ENCODE measurements around the gene CHST15. TPM values are rescaled to one million over a fixed set of nuclear protein-coding genes. Genes with fewer than 3 reads are reported as not detected.

CHST15 gene
- total RNA-seq, 8 experiments from 2014 or later: 0.31 to 26.5 (median 15.6) TPM; not detected in 1

DNA sequence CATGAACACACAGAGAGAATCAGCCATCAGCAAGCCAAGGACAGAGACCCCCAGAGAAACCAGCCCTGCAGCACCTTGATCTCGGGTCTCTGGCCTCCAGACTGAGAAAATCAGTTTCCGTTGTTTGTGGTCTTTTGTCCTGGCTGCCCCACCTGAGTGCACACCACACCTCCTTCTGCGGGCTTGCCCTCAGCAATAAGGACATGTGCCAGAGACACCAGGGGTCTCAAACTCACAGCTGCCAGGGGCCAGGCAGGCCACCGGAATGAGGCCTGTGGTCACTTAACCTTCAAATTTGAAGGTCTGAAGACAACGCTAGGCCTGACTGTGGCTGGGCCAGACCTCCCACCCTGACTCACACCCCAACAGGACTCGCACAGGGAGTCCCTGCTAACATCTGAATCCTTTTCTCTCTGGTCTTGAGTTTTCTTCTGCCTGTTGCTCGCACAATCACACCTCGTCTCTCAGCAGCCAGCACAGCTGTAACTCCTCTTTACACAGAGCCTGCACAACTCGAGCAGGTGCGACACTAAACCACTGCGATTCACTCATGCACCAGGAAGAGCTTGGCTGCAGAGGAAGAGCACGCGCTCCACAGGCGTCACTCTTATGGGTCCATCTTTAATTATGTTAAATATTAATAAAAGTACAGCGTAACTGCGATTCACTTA, 86.2 kb downstream of the CHST15 start:
- H3K4me1 ChIP-seq (replicated peaks in 1 of 2): peaks cover 41 to 42% of the 10 kb centered on the region in 2 donors
- no peak for ATAC-seq (replicated peaks in 6 of 8)
- WGBS, 10 experiments: 59 to 100% (median 93%) methylated on average over 1 to 13 of the region's 16 CpGs
- in situ Hi-C loops (cut with MboI; ENCODE audit: low pct_unique_long_range_greater_than_20kb in 2 of 9, low sequenced_read_pairs in 9 of 9, unreplicated experiment in 9 of 9): no loop called here
- no peak overlapping the region for H3K4me3 ChIP-seq
- H3K27ac ChIP-seq: peak overlapping the region in 1 of 2 donors; percentile 55

DNA sequence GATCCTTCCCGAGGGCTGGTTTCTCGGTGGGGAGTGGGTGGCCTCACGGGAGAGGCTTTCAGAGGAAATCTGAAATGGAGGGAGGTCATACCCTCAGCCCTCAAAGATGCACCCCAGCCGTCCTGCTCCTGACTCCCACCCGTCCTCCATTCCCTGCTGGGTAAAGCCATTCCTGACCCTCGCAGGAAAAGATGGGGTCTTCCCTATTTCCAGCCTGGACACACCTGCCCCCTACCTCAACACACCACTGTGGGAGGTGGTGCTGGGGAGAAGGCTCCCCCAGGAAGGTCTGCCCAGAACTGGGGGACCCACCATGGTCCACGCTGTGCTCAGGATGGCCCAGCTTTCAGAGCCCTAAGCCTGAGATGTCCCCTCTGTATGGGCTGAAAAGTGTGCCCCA, 86.9 kb downstream of the CHST15 start:
- H3K27ac ChIP-seq: peak overlapping the region; percentile 55 to 80
- 0 to 87% (median 57%) methylated on average over 2 to 3 of the region's 7 CpGs; no CpG with 5 or more reads in 6 of the 10 experiments for WGBS, 10 experiments
- in situ Hi-C loops (cut with MboI; ENCODE audit: low pct_unique_long_range_greater_than_20kb in 2 of 9, low sequenced_read_pairs in 9 of 9, unreplicated experiment in 9 of 9): no loop called here
- no peak for ATAC-seq (replicated peaks in 6 of 8)
- no peak overlapping the region for H3K4me3 ChIP-seq
- peaks cover 41 to 42% of the 10 kb centered on the region in 2 donors for H3K4me1 ChIP-seq (replicated peaks in 1 of 2)

DNA sequence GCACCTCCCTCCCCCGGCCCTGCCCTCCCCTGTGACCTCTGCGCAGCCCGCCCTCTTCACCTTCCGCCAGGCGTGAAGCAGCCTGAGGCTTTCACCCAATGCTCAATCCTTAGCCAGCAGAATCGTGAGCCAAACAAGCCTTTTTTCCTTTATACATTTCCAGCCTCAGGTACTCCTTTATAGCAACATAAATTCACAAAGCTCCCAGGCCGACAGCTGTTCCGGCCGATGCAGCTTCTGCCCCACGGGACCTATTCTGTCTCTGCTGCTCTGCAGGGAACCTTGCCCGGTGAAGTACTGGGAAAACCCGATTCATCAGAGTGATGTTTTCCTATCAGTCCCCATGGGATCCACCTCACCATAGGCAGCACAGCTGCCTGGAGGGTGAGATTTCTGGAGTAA, 87.4 kb downstream of the CHST15 start:
- ATAC-seq (replicated peaks in 6 of 8): peak in 5 of 8 experiments; percentile 62 to 89 (median 79)
- 23 to 60% (median 40%) methylated on average over 1 to 6 of the region's 12 CpGs; no CpG with 5 or more reads in 5 of the 10 experiments for WGBS, 10 experiments
- Histone ChIP-seq H3K27ac (peak overlapping the region; percentile 55 to 80), H3K4me1 (replicated peaks in 1 of 2) (peaks cover 38 to 42% of the 10 kb centered on the region in 2 donors), H3K4me3 (no peak overlapping the region)
- in situ Hi-C loops (cut with MboI; ENCODE audit: low pct_unique_long_range_greater_than_20kb in 2 of 9, low sequenced_read_pairs in 9 of 9, unreplicated experiment in 9 of 9): no loop called here

GRCh38 chr10:124005091-124005490, 88.3 kb downstream of the CHST15 start:
- H3K4me1 ChIP-seq (replicated peaks in 1 of 2): peaks cover 32 to 42% of the 10 kb centered on the region in 2 donors
- ATAC-seq (replicated peaks in 6 of 8): no peak
- peak overlapping the region in 1 of 2 donors; percentile 23 for H3K27ac ChIP-seq
- H3K4me3 ChIP-seq: no peak overlapping the region
- in situ Hi-C loops (cut with MboI; ENCODE audit: low pct_unique_long_range_greater_than_20kb in 2 of 9, low sequenced_read_pairs in 9 of 9, unreplicated experiment in 9 of 9): no loop called here
- WGBS, 10 experiments: 0 to 87% (median 75%) methylated on average over 1 to 3 of the region's 10 CpGs; no CpG with 5 or more reads in 6 of the 10 experiments

GRCh38 chr10:124004663-124005004, 88.8 kb downstream of the CHST15 start:
- Histone ChIP-seq H3K4me1 (replicated peaks in 1 of 2) (peaks cover 32 to 42% of the 10 kb centered on the region in 2 donors), H3K27ac (no peak overlapping the region), H3K4me3 (no peak overlapping the region)
- no peak for ATAC-seq (replicated peaks in 6 of 8)
- WGBS, 10 experiments: 13 to 71% (median 20%) methylated on average over 1 of the region's 2 CpGs; no CpG with 5 or more reads in 7 of the 10 experiments
- in situ Hi-C loops (cut with MboI; ENCODE audit: low pct_unique_long_range_greater_than_20kb in 2 of 9, low sequenced_read_pairs in 9 of 9, unreplicated experiment in 9 of 9): no loop called here

GRCh38 chr10:124003871-124004662, 89.3 kb downstream of the CHST15 start:
- no peak overlapping the region for H3K27ac ChIP-seq
- in situ Hi-C loops (cut with MboI; ENCODE audit: low pct_unique_long_range_greater_than_20kb in 2 of 9, low sequenced_read_pairs in 9 of 9, unreplicated experiment in 9 of 9): no loop called here
- WGBS, 10 experiments: 0 to 100% (median 46%) methylated on average over 1 to 7 of the region's 11 CpGs; no CpG with 5 or more reads in 5 of the 10 experiments
- H3K4me1 ChIP-seq (replicated peaks in 1 of 2): peaks cover 32 to 42% of the 10 kb centered on the region in 2 donors
- ATAC-seq (replicated peaks in 6 of 8): no peak
- no peak overlapping the region for H3K4me3 ChIP-seq

- 21 to 100% (median 92%) methylated on average over 1 to 3 of the region's 4 CpGs; no CpG with 5 or more reads in 5 of the 10 experiments for whole genome bisulfite sequencing, 10 experiments
- no peak overlapping the region for H3K27ac ChIP-seq
- peaks cover 30 to 41% of the 10 kb centered on the region in 2 donors for H3K4me1 ChIP-seq (replicated peaks in 1 of 2)
- no peak for ATAC-seq (replicated peaks in 6 of 8)
- in situ Hi-C loops (cut with MboI; ENCODE audit: low pct_unique_long_range_greater_than_20kb in 2 of 9, low sequenced_read_pairs in 9 of 9, unreplicated experiment in 9 of 9): no loop called here
- no peak overlapping the region for H3K4me3 ChIP-seq
These were observed 89.9 kb downstream of the CHST15 start for GRCh38 chr10:124003481-124003870.

DNA sequence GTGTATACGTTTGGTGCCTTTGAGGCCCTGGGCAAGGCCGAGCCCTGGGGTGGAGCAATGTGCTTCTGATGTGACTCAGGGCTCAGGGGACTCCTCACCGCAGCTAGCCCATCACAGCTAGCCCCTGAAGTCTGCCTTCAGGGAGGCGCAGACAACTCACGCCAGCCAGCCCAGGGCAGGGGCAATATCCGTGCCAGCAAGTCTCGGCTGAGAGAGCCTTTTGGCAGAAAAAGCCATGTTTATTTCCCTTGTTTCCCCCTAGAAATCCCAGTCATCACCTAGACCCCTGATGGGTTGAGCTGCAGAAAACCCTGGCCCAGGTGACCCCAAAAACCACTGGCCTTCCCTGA, 90.4 kb downstream of the CHST15 start:
- no peak for ATAC-seq (replicated peaks in 6 of 8)
- WGBS, 10 experiments: 33 to 100% (median 85%) methylated on average over 1 to 7 of the region's 7 CpGs; no CpG with 5 or more reads in 4 of the 10 experiments
- in situ Hi-C loops (cut with MboI; ENCODE audit: low pct_unique_long_range_greater_than_20kb in 2 of 9, low sequenced_read_pairs in 9 of 9, unreplicated experiment in 9 of 9): no loop called here

DNA sequence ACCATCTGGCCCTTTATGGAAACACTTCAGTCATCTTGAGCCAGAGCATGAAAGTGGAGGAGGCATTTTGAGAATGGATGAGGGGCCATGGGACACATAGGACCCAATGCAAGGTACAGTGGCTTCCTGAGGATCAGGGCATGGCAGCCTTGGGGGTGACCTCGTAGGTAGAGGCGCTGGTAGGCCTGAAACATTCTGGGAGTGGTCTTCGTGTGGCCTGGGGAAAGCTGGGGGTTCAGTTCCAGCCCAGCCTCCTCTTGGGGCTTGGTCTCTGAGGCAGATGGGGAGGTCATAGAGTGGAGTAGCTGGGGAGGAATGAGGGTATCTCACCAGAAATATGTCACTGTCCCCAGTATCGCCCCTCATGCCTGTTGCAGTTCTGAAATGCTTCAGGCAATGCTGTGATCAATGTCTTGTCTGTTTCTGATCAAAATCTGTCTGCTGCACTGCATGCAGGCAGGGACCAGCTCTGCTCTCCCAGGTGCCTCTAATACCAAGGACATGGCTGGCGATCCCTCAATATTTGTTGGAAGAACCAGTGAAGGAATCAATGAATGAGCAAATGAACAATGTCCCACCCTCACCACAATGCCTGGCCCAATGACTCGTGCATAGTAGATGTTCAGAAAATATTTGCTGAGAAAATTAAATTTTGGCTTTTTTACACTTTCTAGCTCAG, 90.9 kb downstream of the CHST15 start:
- Histone ChIP-seq H3K27ac (no peak overlapping the region), H3K4me1 (replicated peaks in 1 of 2) (peaks cover 28 to 31% of the 10 kb centered on the region in 2 donors), H3K4me3 (no peak overlapping the region)
- WGBS, 10 experiments: 0 to 100% (median 88%) methylated on average over 1 to 3 of the region's 6 CpGs; no CpG with 5 or more reads in 4 of the 10 experiments
- in situ Hi-C loops (cut with MboI; ENCODE audit: low pct_unique_long_range_greater_than_20kb in 2 of 9, low sequenced_read_pairs in 9 of 9, unreplicated experiment in 9 of 9): no loop called here
- no peak for ATAC-seq (replicated peaks in 6 of 8)

More for the DNA sequence above, 90.4 kb downstream of the CHST15 start:
- peaks cover 28 to 37% of the 10 kb centered on the region in 2 donors for H3K4me1 ChIP-seq (replicated peaks in 1 of 2)
- H3K4me3 ChIP-seq: no peak overlapping the region
- H3K27ac ChIP-seq: no peak overlapping the region

DNA sequence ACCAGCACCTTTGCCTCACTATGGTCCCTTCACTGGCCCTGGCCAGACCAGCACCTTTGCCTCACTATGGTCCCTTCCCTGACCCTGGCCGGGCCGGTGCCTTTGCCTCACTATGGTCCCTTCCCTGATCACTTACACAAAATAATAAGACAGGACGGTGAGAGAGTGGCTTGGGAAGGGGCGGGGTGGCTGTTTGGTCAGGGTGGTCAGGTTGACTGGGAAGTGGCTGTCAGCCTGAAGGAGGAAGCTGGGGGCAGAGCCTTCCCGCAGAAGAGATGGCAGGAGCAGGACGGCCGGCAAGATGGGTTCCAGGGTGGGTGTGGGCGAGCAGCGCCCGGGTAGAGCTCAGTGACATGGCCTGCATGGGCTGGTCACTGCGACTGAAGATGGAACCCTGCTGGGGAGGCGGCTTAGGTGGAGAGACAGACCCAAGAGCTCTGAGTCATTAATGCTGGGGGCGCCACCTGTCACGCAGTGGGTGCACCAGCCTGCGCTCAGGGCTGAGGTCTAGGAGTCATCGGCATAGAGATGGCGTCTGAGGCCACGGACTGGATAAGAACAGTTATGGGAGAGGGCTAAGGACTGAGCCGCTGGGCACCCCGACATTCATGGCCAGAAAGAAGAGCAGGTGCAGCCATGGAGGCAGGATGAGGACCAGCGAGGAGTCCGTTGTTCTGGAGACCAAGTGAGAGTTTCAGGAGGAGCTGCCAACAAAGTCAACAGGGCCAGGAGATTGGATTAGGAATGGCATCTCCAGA, 91.8 kb downstream of the CHST15 start:
- no peak overlapping the region for H3K4me3 ChIP-seq
- WGBS, 10 experiments: 83 to 100% (median 96%) methylated on average over 1 to 13 of the region's 22 CpGs; no CpG with 5 or more reads in 4 of the 10 experiments
- no peak for ATAC-seq (replicated peaks in 6 of 8)
- no peak overlapping the region for H3K27ac ChIP-seq
- H3K4me1 ChIP-seq (replicated peaks in 1 of 2): peaks cover 22 to 23% of the 10 kb centered on the region in 2 donors
- in situ Hi-C loops (cut with MboI; ENCODE audit: low pct_unique_long_range_greater_than_20kb in 2 of 9, low sequenced_read_pairs in 9 of 9, unreplicated experiment in 9 of 9): no loop called here

DNA sequence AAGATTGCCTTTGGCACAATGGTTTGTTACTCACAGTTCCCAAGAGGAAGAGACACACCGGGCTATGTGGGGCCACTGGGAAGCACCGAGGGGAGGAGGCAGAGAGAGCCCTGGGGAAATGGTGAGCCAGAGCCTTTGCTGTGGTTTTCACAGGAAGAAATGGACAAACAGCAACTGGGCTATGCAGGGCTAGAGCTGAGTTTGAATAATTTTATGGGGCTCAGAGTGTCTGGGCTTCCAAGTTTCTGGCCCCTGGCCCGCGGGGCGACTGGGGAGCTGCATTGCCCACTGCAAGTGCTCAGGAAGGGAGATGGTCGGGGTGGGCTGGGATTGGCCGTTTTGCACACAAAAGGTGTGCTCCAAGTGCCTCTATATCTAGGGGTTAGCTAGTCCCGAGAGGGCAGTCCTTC, 92.6 kb downstream of the CHST15 start:
- ATAC-seq (replicated peaks in 6 of 8): no peak
- no peak overlapping the region for H3K27ac ChIP-seq
- H3K4me3 ChIP-seq: no peak overlapping the region
- in situ Hi-C loops (cut with MboI; ENCODE audit: low pct_unique_long_range_greater_than_20kb in 2 of 9, low sequenced_read_pairs in 9 of 9, unreplicated experiment in 9 of 9): no loop called here
- peaks cover 14 to 17% of the 10 kb centered on the region in 2 donors for H3K4me1 ChIP-seq (replicated peaks in 1 of 2)
- 8 to 66% (median 63%) methylated on average over 1 to 4 of the region's 8 CpGs; no CpG with 5 or more reads in 6 of the 10 experiments for WGBS, 10 experiments

DNA sequence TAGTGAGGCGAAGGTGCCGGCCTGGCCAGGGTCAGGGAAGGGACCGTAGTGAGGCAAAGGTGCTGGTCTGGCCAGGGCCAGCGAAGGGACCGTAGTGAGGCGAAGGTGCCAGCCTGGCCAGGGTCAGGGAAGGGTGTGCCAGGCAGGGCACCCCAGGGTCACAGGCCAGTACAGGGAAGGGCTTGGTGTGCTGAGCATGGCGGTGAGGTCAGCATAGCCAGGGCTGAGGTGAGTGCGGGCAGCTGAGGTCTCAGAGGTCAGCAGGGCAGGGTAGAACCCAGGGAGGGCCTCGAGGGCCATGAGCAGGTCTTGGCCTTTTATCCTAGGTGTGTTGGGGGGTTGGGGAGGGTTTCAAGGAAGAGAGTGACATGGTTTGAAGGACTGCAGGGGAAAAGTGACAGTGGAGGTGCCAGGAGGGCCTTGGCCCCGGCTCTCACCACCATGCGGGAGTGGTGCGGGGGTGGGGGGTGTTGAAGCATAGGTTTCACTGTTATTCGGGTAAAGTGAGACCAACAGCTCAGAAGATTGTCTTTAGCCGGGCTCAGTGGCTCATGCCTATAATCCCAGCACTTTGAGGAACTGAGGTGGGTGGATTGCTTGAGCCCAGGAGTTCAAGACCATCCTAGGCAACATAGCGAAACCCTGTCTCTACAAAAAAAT, 93.3 kb downstream of the CHST15 start:
- no peak overlapping the region for H3K27ac ChIP-seq
- in situ Hi-C loops (cut with MboI; ENCODE audit: low pct_unique_long_range_greater_than_20kb in 2 of 9, low sequenced_read_pairs in 9 of 9, unreplicated experiment in 9 of 9): loop anchor here in 8 of 9 experiments (5.0 to 25.0 kb wide), 3 partner anchors 385 to 387 kb away; no protein-coding TSS in a partner anchor
- ATAC-seq (replicated peaks in 6 of 8): no peak
- peaks cover 10 to 12% of the 10 kb centered on the region in 2 donors for H3K4me1 ChIP-seq (replicated peaks in 1 of 2)
- H3K4me3 ChIP-seq: no peak overlapping the region
- 85 to 100% methylated on average over 1 to 6 of the region's 15 CpGs; no CpG with 5 or more reads in 8 of the 10 experiments for WGBS, 10 experiments
